ENCODE data around the gene C5orf22. TPM values are rescaled to one million over a fixed set of nuclear protein-coding genes. Genes with fewer than 3 reads are reported as not detected.

C5orf22 gene
- total RNA-seq, 1 donor from 2014 or later, result 60.8 TPM

GRCh38 chr5:31496301-31496700, 35.8 kb upstream of the C5orf22 start:
- Histone ChIP-seq H3K9ac (no peak overlapping the region), H3K4me2 (no peak overlapping the region), H3K27ac (no peak overlapping the region), H3K9me3 (ENCODE audit: low read depth) (no peaks in the 10 kb centered on the region), H3K4me1 (no peaks in the 10 kb centered on the region), H4K20me1 (ENCODE audit: low read depth) (no peaks in the 10 kb centered on the region), H3F3A (ENCODE audit: low read depth) (no peaks in the 10 kb centered on the region), H3K27me3 (no peaks in the 10 kb centered on the region), H3K4me3 (no peak overlapping the region), H3K36me3 (peaks cover 13% of the 10 kb centered on the region), H2AFZ (replicated peaks) (no peak overlapping the region), H3K79me2 (ENCODE audit: low read depth) (no peaks in the 10 kb centered on the region)
- TF ChIP-seq, protein P1, sequence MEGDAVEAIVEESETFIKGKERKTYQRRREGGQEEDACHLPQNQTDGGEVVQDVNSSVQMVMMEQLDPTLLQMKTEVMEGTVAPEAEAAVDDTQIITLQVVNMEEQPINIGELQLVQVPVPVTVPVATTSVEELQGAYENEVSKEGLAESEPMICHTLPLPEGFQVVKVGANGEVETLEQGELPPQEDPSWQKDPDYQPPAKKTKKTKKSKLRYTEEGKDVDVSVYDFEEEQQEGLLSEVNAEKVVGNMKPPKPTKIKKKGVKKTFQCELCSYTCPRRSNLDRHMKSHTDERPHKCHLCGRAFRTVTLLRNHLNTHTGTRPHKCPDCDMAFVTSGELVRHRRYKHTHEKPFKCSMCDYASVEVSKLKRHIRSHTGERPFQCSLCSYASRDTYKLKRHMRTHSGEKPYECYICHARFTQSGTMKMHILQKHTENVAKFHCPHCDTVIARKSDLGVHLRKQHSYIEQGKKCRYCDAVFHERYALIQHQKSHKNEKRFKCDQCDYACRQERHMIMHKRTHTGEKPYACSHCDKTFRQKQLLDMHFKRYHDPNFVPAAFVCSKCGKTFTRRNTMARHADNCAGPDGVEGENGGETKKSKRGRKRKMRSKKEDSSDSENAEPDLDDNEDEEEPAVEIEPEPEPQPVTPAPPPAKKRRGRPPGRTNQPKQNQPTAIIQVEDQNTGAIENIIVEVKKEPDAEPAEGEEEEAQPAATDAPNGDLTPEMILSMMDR (IDR thresholded peaks at IDR 0.05), result no peak
- TF ChIP-seq EZH2phosphoT487 (IDR thresholded peaks at IDR 0.05), result no peak
- TF ChIP-seq EZH2 (IDR thresholded peaks at IDR 0.05), result no peak
- no peak for DNase-seq (ENCODE audit: low spot score)
- no peak overlapping the region for H3K4me3 Mint-ChIP-seq
- peaks cover 2% of the 10 kb centered on the region for H3K27me3 Mint-ChIP-seq (ENCODE audit: insufficient read depth, low read depth)
- H3K9me3 Mint-ChIP-seq, result no peaks in the 10 kb centered on the region
- H3K27ac Mint-ChIP-seq, result no peak overlapping the region
- H3K36me3 Mint-ChIP-seq, result peaks cover 37% of the 10 kb centered on the region
- peaks cover 4% of the 10 kb centered on the region for H3K4me1 Mint-ChIP-seq

DNA sequence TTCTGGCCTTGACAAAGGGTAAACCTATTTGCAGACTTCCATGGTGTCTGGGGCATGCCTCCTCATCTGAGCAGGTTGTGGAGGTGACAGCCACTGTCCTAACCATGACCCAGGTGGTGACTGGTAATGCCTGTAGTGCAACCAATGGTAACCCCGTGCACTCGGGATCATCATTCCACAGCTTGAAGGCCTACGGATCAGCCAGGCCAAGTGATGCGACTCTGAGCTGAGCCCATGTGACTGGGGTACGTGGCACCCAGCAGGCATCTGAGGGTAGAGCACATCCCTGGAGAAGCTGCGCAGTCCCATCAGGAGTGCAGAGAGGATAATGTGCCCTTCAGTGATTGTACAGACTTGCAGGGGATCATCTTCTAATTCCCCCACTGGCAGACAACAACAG, 35.2 kb upstream of the C5orf22 start:
- Mint-ChIP-seq H3K9me3 (no peaks in the 10 kb centered on the region), H3K36me3 (peaks cover 40% of the 10 kb centered on the region), H3K27me3 (ENCODE audit: insufficient read depth, low read depth) (peaks cover 2% of the 10 kb centered on the region), H3K4me1 (peaks cover 4% of the 10 kb centered on the region), H3K4me3 (no peak overlapping the region), H3K27ac (no peak overlapping the region)
- Histone ChIP-seq H3K9ac (no peak overlapping the region), H3K4me1 (no peaks in the 10 kb centered on the region), H3K36me3 (peaks cover 13% of the 10 kb centered on the region), H2AFZ (replicated peaks) (no peak overlapping the region), H3K9me3 (ENCODE audit: low read depth) (no peaks in the 10 kb centered on the region), H3K4me2 (no peak overlapping the region), H3K79me2 (ENCODE audit: low read depth) (no peaks in the 10 kb centered on the region), H3K4me3 (no peak overlapping the region), H3K27ac (no peak overlapping the region), H3F3A (ENCODE audit: low read depth) (no peaks in the 10 kb centered on the region), H3K27me3 (no peaks in the 10 kb centered on the region), H4K20me1 (ENCODE audit: low read depth) (no peaks in the 10 kb centered on the region)
- no peak for DNase-seq (ENCODE audit: low spot score)
- TF ChIP-seq, protein P1 (IDR thresholded peaks at IDR 0.05), result no peak

GRCh38 chr5:31500256-31500655, 31.8 kb upstream of the C5orf22 start:
- no peak overlapping the region for H3K4me3 Mint-ChIP-seq
- Histone ChIP-seq H3K27ac (no peak overlapping the region), H3K4me3 (no peak overlapping the region), H4K20me1 (ENCODE audit: low read depth) (peaks cover 4% of the 10 kb centered on the region), H3F3A (ENCODE audit: low read depth) (no peaks in the 10 kb centered on the region), H3K27me3 (no peaks in the 10 kb centered on the region), H3K36me3 (peaks cover 7% of the 10 kb centered on the region), H2AFZ (replicated peaks) (no peak overlapping the region), H3K9me3 (ENCODE audit: low read depth) (no peaks in the 10 kb centered on the region), H3K9ac (no peak overlapping the region), H3K79me2 (ENCODE audit: low read depth) (no peaks in the 10 kb centered on the region), H3K4me2 (no peak overlapping the region), H3K4me1 (no peaks in the 10 kb centered on the region)
- H3K27ac Mint-ChIP-seq, result no peak overlapping the region
- no peaks in the 10 kb centered on the region for H3K9me3 Mint-ChIP-seq
- peaks cover 2% of the 10 kb centered on the region for H3K27me3 Mint-ChIP-seq (ENCODE audit: insufficient read depth, low read depth)
- DNase-seq (ENCODE audit: low spot score), result no peak
- H3K4me1 Mint-ChIP-seq, result peaks cover 3% of the 10 kb centered on the region
- H3K36me3 Mint-ChIP-seq, result peaks cover 37% of the 10 kb centered on the region
- TF ChIP-seq EZH2phosphoT487 (IDR thresholded peaks at IDR 0.05), result no peak
- TF ChIP-seq, protein P1 (IDR thresholded peaks at IDR 0.05), result no peak
- TF ChIP-seq EZH2 (IDR thresholded peaks at IDR 0.05), result no peak
